PC-3 (cell line): ENCODE measurements around the gene KIAA1328. TPM values are rescaled to one million over a fixed set of nuclear protein-coding genes. Genes with fewer than 3 reads are reported as not detected.

Experiments
- ATAC-seq: fragments of 200-7000 bp; cut with Tn5 transposase; 2 replicates; pipeline ENCODE4 v1.9.1; 2020; ENCODE audit warnings: mild to moderate bottlenecking, moderate library complexity
- BruUV-seq: library from RNA; stranded (reverse); fragments of 400-500 nt; replicated peaks from 2 replicates; lab custom pipeline; 2021; lab: Mats Ljungman, UMichigan
- CTCF ChIA-PET: fragments of 300-600 bp; sonication (Branson Sonifier 250); formaldehyde crosslinking; loops from one replicate; lab custom pipeline; 2022; ENCODE audit warnings: antibody characterized with exemption; lab: Charles Lee
- POLR2A ChIA-PET: fragments of 300-600 bp; sonication (Branson Sonifier 250); formaldehyde crosslinking; loops from one replicate; lab custom pipeline; 2022; ENCODE audit warnings: antibody characterized with exemption; ENCODE audit not compliant: unreplicated experiment; lab: Charles Lee
- DNase-seq: peaks from one replicate; pipeline ENCODE4 v3.0.0-alpha.2; 2015
- H2AFZ ChIP-seq: fragments of 300-600 bp; sonication (generic); 2 replicates; pipeline ENCODE4 v1.6.0; 2016; ENCODE audit warnings: antibody characterized with exemption, low read length
- H3F3A ChIP-seq: fragments of 300-600 bp; sonication (generic); one replicate; pipeline ENCODE4 v1.6.0; 2017; ENCODE audit warnings: antibody characterized with exemption, low read length, control low read depth, mild to moderate bottlenecking; ENCODE audit not compliant: unreplicated experiment
- H3K27ac ChIP-seq: fragments of 300-600 bp; sonication (generic); 2 replicates; pipeline ENCODE4 v1.5.1; 2016; ENCODE audit warnings: mild to moderate bottlenecking, low read length
- H3K27me3 ChIP-seq: fragments of 300-600 bp; sonication (generic); 2 replicates; pipeline ENCODE4 v1.6.1; 2016; ENCODE audit warnings: low read length, mixed read lengths
- H3K36me3 ChIP-seq: fragments of 300-600 bp; sonication (generic); 2 replicates; pipeline ENCODE4 v1.6.1; 2016; ENCODE audit warnings: low read depth, mixed run types, low read length, mixed read lengths
- H3K4me1 ChIP-seq: fragments of 300-600 bp; sonication (generic); 2 replicates; pipeline ENCODE4 v1.5.1; 2016; ENCODE audit warnings: low read length; ENCODE audit not compliant: insufficient read depth
- H3K4me2 ChIP-seq: fragments of 300-600 bp; sonication (generic); 2 replicates; pipeline ENCODE4 v1.6.0; 2016; ENCODE audit warnings: low read length
- H3K4me3 ChIP-seq: fragments of 300-600 bp; sonication (generic); 2 replicates; pipeline ENCODE4 v1.5.1; 2016; ENCODE audit warnings: mild to moderate bottlenecking, low read length, mixed read lengths
- H3K79me2 ChIP-seq: fragments of 300-600 bp; sonication (generic); 2 replicates; pipeline ENCODE4 v1.6.1; 2017; ENCODE audit warnings: low read length, mixed read lengths
- H3K9ac ChIP-seq: fragments of 300-600 bp; sonication (generic); 2 replicates; pipeline ENCODE4 v1.6.0; 2016; ENCODE audit warnings: mild to moderate bottlenecking, low read length
- H3K9me2 ChIP-seq: fragments of 300-600 bp; sonication (generic); replicated peaks from 2 replicates; pipeline ENCODE4 v1.6.1; 2016; ENCODE audit warnings: mixed run types, low read length, mixed read lengths
- H3K9me3 ChIP-seq: fragments of 300-600 bp; sonication (generic); 2 replicates; pipeline ENCODE4 v1.6.1; 2016; ENCODE audit warnings: low read length, mixed read lengths
- H4K20me1 ChIP-seq: fragments of 300-600 bp; sonication (generic); 2 replicates; pipeline ENCODE4 v1.6.1; 2016; ENCODE audit warnings: low read length, mixed read lengths
- CTCF ChIP-seq: fragments of 300-600 bp; sonication (generic); conservative IDR thresholded peaks from 2 replicates; pipeline ENCODE4 v1.5.1; 2017; ENCODE audit warnings: antibody characterized with exemption, low read depth, mild to moderate bottlenecking, low read length
- EZH2 ChIP-seq: fragments of 300-600 bp; sonication (generic); IDR thresholded peaks from one replicate; pipeline ENCODE4 v1.6.1; 2017; ENCODE audit warnings: antibody characterized with exemption, mild to moderate bottlenecking, low read length; ENCODE audit not compliant: unreplicated experiment
- EZH2phosphoT487 ChIP-seq: fragments of 300-600 bp; sonication (generic); IDR thresholded peaks from 2 replicates; pipeline ENCODE4 v1.6.1; 2018; ENCODE audit warnings: mild to moderate bottlenecking, antibody characterized with exemption, low read length, borderline replicate concordance
- intact Hi-C: fragments of 100-400 bp; cut with micrococcal nuclease; formaldehyde crosslinking; loops from 2 replicates; pipeline ENCODE4 v1.9.0; 2023
- total RNA-seq: library from RNA; depleted of rRNA; stranded (reverse); fragments of >200 nt; gene quantifications from 2 replicates; pipeline ENCODE4 v1.2.3, GENCODE V29; 2014

The KIAA1328 gene
- total RNA-seq, 1 experiment from 2014 or later = 4.4 TPM

- DNase-seq = no peak
- no peak for ATAC-seq
- Histone ChIP-seq H3K4me3 (no peak overlapping the region), H3K9me3 (no peaks in the 10 kb centered on the region), H3K9ac (no peak overlapping the region), H3K36me3 (no peaks in the 10 kb centered on the region), H3K27me3 (no peaks in the 10 kb centered on the region), H3K9me2 (no peaks in the 10 kb centered on the region), H4K20me1 (no peaks in the 10 kb centered on the region), H2AFZ (no peak overlapping the region), H3K27ac (no peak overlapping the region), H3K79me2 (no peaks in the 10 kb centered on the region), H3K4me1 (no peaks in the 10 kb centered on the region), H3F3A (no peaks in the 10 kb centered on the region), H3K4me2 (no peak overlapping the region)
- POLR2A ChIA-PET = no interaction called here
- intact Hi-C loops = no loop called here
- TF ChIP-seq CTCF (no peak), EZH2 (no peak), EZH2phosphoT487 (no peak)
- CTCF ChIA-PET = no interaction called here
- no TSS peak for BruUV-seq
These were observed 396.4 kb downstream of the KIAA1328 start for GRCh38 chr18:37225279-37225678.

- Histone ChIP-seq H3K4me1 (no peaks in the 10 kb centered on the region), H3K4me3 (no peak overlapping the region), H3K9ac (no peak overlapping the region), H2AFZ (no peak overlapping the region), H3K4me2 (no peak overlapping the region), H4K20me1 (no peaks in the 10 kb centered on the region), H3K27ac (no peak overlapping the region), H3F3A (no peaks in the 10 kb centered on the region), H3K9me3 (no peaks in the 10 kb centered on the region), H3K36me3 (no peaks in the 10 kb centered on the region), H3K9me2 (no peaks in the 10 kb centered on the region), H3K27me3 (no peaks in the 10 kb centered on the region), H3K79me2 (no peaks in the 10 kb centered on the region)
- intact Hi-C loops = no loop called here
- no peak for TF ChIP-seq EZH2
- TF ChIP-seq EZH2phosphoT487 = no peak
- no peak for TF ChIP-seq CTCF
- ATAC-seq = no peak
- no peak for DNase-seq
- CTCF ChIA-PET = no interaction called here
- POLR2A ChIA-PET = no interaction called here
- no TSS peak for BruUV-seq
These were observed 401.8 kb downstream of the KIAA1328 start for GRCh38 chr18:37230768-37231167.

DNA sequence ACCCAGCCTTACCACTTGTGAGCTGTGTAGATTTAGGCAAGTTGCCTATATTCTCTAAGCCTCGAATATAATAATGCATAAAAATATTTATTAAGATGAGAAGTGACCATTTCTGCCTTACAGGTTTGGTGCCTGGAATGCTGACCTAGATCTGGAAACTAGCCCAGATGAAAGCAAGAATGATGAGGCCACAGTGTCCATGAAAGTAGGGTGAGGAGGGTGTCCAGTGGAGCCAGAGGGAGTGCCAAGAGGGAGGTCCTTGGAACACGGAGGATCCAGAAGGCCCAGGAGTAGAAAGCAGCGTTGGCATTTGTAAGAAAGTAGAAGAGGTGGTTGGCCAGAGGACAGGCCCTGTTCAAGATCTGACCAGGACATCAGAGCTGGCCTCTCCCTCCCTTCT, 402.3 kb downstream of the KIAA1328 start:
- TF ChIP-seq EZH2 (no peak), CTCF (no peak), EZH2phosphoT487 (no peak)
- intact Hi-C loops = no loop called here
- Histone ChIP-seq H3K9me2 (no peaks in the 10 kb centered on the region), H3K4me3 (no peak overlapping the region), H3K27ac (no peak overlapping the region), H3K36me3 (no peaks in the 10 kb centered on the region), H3F3A (no peaks in the 10 kb centered on the region), H3K9me3 (no peaks in the 10 kb centered on the region), H4K20me1 (no peaks in the 10 kb centered on the region), H3K4me2 (no peak overlapping the region), H2AFZ (no peak overlapping the region), H3K4me1 (no peaks in the 10 kb centered on the region), H3K27me3 (no peaks in the 10 kb centered on the region), H3K79me2 (no peaks in the 10 kb centered on the region), H3K9ac (no peak overlapping the region)
- no peak for DNase-seq
- no TSS peak for BruUV-seq
- CTCF ChIA-PET = no interaction called here
- POLR2A ChIA-PET = no interaction called here
- ATAC-seq = no peak
